Activated CD4-positive, alpha-beta T cell treated with anti-CD3 and anti-CD28 coated beads, Interleukin-2, amount 10 ng/mL, durations not matched to agents 24 days and 14 days (primary cell): ENCODE data around the gene SNN. TPM values are rescaled to one million over a fixed set of nuclear protein-coding genes. Genes with fewer than 3 reads are reported as not detected.

ENCODE experiments used
- DNase-seq: peaks from one replicate; pipeline ENCODE4 v3.0.0; 2022
- H3K27ac Mint-ChIP-seq: one replicate; pipeline ENCODE4 v1.8.0; 2022; ENCODE audit warnings: mild to moderate bottlenecking, mixed read lengths
- H3K27me3 Mint-ChIP-seq: one replicate; pipeline ENCODE4 v1.8.0; 2022; ENCODE audit warnings: mixed read lengths
- H3K36me3 Mint-ChIP-seq: one replicate; pipeline ENCODE4 v1.8.0; 2022; ENCODE audit warnings: low read depth, mild to moderate bottlenecking, mixed read lengths
- H3K4me1 Mint-ChIP-seq: one replicate; pipeline ENCODE4 v1.8.0; 2021; ENCODE audit warnings: mixed read lengths
- H3K4me3 Mint-ChIP-seq: one replicate; pipeline ENCODE4 v1.8.0; 2022; ENCODE audit warnings: mild to moderate bottlenecking, moderate library complexity, mixed read lengths
- H3K9me3 Mint-ChIP-seq: one replicate; pipeline ENCODE4 v1.8.0; 2021; ENCODE audit warnings: mixed read lengths
- intact Hi-C: fragments of 100-400 bp; cut with micrococcal nuclease; formaldehyde crosslinking; loops from one replicate; pipeline ENCODE4 v1.15.1; 2023
- total RNA-seq: library from RNA; stranded (reverse); gene quantifications from 2 replicates; pipeline ENCODE4 v1.2.3, GENCODE V29; 2022

Gene SNN
- total RNA-seq, 1 donor from 2014 or later, result 9.1 TPM

DNA sequence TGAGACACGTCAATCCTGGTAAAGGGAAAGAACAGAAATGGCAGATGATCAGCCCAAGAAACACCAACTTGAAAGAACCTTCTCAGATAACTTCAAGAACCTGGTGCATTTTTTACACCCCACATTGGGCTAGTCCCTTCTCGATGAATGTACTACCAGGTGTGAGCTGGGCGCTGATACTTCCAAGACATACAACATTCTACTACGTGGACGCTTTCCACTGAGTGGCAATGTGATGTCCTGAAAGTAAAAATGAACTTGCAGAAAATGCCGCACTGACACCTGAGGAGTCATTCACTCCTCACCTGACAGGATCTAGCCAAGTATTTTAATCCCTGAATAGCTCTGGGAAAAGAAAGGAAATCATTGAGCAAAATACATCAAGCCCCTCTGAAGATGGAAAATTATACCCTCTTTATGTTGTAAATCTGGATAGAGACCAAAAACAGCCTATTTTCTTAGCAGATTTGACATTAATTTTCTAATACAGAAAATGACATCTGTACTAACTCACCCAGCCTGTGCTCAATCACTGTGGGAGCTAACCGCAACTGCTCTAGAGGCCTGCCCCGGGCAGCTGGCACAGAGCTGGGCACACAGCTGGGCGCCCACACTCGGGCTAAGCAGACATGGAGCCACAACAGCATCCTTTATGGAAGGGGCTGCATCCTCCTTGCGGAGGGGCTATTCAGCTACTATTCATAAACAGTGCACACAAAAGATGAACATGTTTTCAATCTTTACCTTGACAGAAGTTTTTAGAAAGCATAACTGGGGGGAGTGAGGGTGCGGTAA lies 16.2 kb downstream of the SNN start:
- Mint-ChIP-seq H3K4me3 (no peak overlapping the region), H3K27ac (no peak overlapping the region)
- intact Hi-C loops, result no loop called here

DNA sequence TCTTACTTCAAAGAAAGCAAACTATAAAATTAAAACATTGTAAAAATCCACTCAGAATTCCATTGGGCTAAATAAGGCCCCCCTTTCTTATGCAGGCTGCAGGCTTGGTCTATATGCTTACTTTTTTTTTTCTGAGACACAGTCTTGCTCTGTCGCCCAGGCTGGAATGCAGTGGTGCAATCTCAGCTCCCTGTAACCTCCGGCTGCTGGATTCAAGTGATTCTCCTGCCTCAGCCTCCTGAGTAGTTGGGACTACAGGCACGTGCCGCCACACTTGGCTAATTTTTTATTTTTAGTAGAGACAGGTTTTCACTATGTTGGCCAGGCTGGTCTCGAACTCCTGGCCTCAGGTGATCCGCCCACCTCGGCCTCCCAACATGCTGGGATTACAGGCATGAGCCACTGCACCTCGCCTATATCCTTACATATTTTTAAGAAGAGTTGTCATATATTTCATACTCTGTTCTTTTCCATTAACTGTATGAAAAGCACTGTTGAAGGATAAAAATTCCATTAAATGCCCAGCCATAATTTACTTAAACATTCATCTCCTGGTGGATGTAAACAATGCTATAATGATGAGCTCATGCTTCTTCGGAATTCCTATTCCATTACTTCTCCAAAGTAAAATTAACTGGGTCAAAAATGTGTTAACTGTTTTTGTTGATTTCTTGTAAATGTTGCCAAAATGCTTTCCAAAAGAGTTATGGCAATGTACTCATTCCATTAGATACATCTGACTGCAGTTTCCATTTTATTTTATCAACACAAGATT lies 17.8 kb downstream of the SNN start:
- Mint-ChIP-seq H3K4me1 (peaks cover 42% of the 10 kb centered on the region), H3K9me3 (no peaks in the 10 kb centered on the region), H3K27ac (no peak overlapping the region), H3K36me3 (peaks cover 66% of the 10 kb centered on the region), H3K4me3 (no peak overlapping the region), H3K27me3 (no peaks in the 10 kb centered on the region)
- DNase-seq, result no peak
- intact Hi-C loops, result no loop called here

More for the DNA sequence above, 16.2 kb downstream of the SNN start:
- no peaks in the 10 kb centered on the region for H3K9me3 Mint-ChIP-seq
- no peak for DNase-seq
- no peaks in the 10 kb centered on the region for H3K27me3 Mint-ChIP-seq
- peaks cover 67% of the 10 kb centered on the region for H3K36me3 Mint-ChIP-seq
- H3K4me1 Mint-ChIP-seq, result peaks cover 49% of the 10 kb centered on the region

DNA sequence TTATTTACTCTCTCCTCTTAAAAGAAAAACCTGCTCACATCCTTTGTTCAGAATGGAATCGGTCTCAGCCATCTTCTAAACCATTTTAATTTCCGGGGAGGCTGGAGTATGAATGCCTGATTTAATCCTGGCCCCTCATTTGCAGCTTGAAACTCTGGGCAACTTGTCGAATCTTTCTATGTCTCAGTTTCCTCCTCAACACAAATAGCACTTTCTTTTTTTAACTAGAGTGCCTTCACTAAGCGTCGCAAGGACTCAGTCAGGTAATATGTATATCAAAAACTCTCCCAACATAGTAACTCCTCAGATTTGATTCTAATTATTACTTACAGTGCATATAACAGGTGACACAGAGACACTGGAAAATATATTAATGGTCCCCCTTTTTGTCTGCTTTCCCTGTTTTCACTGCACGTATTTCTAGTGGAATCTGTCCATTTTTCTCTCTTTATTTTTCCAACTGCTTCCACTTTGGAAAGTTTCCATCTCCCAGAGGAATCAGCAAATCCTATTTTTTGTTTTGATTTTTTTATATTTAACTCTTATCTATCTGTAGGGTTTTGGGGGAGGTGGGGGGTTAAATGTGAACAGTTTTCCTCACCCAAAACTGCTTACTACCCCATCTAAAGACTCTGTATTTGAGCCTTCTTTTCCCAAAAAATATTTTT lies 18.6 kb downstream of the SNN start:
- Mint-ChIP-seq H3K27ac (no peak overlapping the region), H3K4me1 (peaks cover 34% of the 10 kb centered on the region), H3K9me3 (no peaks in the 10 kb centered on the region), H3K4me3 (no peak overlapping the region), H3K36me3 (peaks cover 67% of the 10 kb centered on the region), H3K27me3 (no peaks in the 10 kb centered on the region)
- intact Hi-C loops, result no loop called here
- no peak for DNase-seq

DNA sequence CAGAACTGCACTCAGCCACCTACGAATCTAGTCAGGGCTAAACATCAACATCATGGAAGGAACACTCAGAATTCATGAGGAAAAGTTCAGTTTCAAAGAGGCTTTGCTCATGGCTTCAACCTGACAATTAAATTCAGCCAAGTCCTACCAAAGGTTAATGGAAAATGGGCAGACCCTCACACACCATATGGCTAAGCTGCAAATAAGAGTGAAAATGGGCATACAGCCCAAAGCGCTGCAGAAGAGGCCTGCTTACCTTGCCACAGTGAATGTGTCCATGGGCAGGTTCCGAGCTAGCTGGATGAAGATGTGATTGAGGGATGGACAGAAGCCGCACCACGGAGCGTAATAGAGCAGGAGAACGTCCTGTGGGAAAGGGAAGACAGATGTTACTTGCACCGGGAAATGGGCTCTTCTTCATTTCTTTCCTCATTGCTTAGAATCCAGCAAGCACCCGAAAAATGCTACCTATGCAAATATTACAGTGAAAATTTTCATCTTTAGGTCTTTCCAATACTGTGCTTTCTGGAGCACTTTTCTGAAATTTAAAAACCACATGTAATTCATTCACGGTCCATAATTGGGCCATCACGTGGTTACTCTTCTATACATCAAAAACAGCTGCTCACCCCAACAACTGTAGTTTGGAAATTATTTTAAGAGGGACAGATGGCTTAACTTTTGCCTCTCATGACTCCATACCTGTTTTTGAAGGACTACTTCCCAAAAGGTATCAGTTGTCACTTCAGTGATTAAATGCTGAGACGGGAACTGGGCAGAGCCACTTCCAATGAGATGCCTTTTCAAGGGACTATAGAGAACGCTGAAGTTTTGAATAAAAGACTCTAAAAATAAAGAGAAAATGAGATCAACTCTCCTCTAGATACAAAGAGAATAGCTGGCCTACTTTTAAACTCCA lies 19.6 kb downstream of the SNN start:
- intact Hi-C loops, result no loop called here
- H3K36me3 Mint-ChIP-seq, result peaks cover 70% of the 10 kb centered on the region
- H3K4me1 Mint-ChIP-seq, result peaks cover 24% of the 10 kb centered on the region
- no peaks in the 10 kb centered on the region for H3K27me3 Mint-ChIP-seq
- no peak overlapping the region for H3K4me3 Mint-ChIP-seq
- DNase-seq, result no peak
- no peaks in the 10 kb centered on the region for H3K9me3 Mint-ChIP-seq
- H3K27ac Mint-ChIP-seq, result peak overlapping the region; percentile 32

DNA sequence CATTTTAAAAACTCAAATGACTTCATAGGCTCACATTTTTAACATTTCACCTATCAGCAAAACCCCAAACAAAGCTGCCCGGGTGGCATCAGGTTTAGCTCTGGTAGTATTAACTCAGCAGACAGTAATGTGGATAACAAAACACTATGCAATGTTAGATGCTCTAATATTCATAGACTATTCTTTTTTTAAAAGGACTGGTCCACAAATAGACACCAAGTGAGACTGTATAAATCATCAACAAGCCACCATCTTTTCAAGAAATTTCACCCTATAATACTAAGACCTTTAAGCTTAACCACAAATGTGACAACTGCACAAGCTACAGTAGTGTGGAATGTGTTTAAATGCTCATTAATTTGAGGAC lies 20.2 kb downstream of the SNN start:
- Mint-ChIP-seq H3K9me3 (no peaks in the 10 kb centered on the region), H3K27ac (no peak overlapping the region), H3K4me1 (peaks cover 18% of the 10 kb centered on the region), H3K4me3 (no peak overlapping the region), H3K36me3 (peaks cover 66% of the 10 kb centered on the region), H3K27me3 (no peaks in the 10 kb centered on the region)
- DNase-seq, result no peak
- intact Hi-C loops, result no loop called here

DNA sequence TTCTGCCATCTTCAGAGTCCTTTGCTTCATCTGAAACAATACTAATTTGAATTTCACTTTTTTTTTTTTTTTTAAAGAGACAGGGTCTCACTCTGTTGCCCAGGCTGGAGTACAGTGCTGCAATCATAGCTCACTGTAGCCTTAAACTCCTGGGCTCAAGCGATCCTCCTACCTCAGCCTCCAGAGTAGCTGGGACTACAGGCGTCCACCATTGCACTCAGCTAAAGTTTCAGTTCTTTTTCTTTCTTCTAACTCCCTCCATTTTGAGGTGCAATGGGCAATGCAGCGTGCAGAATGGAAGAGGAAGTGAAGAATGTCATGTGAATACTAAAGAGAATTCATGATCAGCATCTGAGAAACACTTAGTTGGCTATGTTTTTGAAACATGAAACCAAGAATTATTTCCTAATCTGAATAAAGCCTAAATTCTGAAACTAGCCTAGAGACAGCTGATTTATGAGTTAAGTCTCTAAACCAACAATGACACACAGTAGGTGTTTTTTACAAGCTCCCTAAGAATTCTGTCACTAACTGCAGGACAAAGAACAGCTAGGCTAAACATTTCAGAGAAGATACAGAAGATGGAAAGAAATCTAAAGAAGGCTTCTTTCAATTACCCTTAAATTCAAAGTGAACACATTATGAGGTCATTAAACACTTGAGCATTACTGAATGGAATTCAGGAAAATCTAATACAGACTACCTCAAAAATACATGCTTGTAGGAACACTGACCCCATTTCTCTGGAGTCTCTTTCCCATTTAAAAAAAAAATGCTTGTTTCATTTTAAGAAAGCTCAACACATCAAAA lies 21.0 kb downstream of the SNN start:
- H3K4me1 Mint-ChIP-seq, result peaks cover 18% of the 10 kb centered on the region
- H3K27me3 Mint-ChIP-seq, result no peaks in the 10 kb centered on the region
- no peaks in the 10 kb centered on the region for H3K9me3 Mint-ChIP-seq
- H3K4me3 Mint-ChIP-seq, result peak overlapping the region; percentile 30
- peak overlapping the region; percentile 48 for H3K27ac Mint-ChIP-seq
- intact Hi-C loops, result no loop called here
- DNase-seq, result no peak
- peaks cover 62% of the 10 kb centered on the region for H3K36me3 Mint-ChIP-seq

DNA sequence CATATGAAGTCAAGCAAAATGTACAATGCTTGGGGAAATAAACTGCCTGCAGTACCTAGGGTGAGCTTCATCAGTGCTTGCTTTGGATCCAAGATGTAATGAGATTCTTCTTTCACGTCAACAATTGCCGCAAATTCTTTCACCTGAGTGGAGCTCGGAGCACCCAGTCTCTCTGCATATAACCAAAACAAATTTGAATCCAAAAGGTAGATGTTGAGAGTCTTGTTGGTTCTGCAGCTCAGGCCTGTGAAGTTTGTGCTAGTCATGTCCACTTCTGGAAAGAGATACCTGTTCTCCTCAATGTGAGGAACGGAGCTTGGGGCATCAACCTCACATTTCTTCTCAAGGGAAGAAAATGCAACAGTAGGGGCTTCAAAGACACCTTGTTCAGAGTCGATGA lies 23.0 kb downstream of the SNN start:
- Mint-ChIP-seq H3K36me3 (peaks cover 65% of the 10 kb centered on the region), H3K27ac (no peak overlapping the region), H3K4me3 (no peak overlapping the region), H3K4me1 (peaks cover 23% of the 10 kb centered on the region), H3K27me3 (no peaks in the 10 kb centered on the region), H3K9me3 (no peaks in the 10 kb centered on the region)
- intact Hi-C loops, result no loop called here
- DNase-seq, result no peak

DNA sequence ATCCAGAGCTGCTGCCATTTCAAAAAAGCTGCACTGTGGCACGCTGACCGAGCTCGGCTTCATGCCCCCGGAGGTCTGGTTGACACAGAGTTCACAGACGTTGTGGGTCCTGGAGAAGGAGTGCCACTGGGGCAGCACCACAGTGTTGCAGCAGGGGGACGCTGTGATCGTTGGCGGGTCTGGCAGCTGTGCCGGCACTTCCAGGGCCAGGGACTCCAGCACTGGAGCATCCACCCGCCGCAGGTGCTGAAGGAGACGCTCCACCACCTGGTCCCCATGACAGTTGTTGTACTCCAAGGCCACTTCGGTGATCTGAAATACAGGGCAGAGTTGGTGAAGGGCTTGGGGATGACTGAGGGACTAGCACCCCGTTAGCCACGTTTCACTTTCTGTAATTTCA lies 23.5 kb downstream of the SNN start:
- Mint-ChIP-seq H3K36me3 (peaks cover 65% of the 10 kb centered on the region), H3K4me3 (no peak overlapping the region), H3K27me3 (no peaks in the 10 kb centered on the region), H3K4me1 (peaks cover 27% of the 10 kb centered on the region), H3K9me3 (no peaks in the 10 kb centered on the region), H3K27ac (no peak overlapping the region)
- intact Hi-C loops, result no loop called here
- no peak for DNase-seq

DNA sequence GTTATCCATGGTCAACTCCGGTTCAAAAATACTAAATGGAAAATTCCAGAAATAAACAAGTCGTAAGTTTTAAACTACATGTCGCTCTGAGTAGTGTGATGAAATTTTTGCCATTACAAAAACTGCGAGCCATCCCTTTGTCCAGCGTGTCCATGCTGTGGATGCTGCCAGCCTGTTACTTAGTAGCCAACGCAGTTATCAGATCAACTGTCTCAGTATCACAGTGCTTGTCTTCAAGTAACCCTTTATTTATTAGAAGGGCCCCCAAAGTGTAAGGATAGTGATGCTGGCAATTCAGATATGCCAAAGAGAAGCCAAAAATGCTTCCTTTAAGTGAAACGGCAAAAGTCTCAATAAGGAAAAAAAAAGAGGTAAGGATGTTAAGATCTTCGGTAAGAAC lies 23.9 kb downstream of the SNN start:
- no peaks in the 10 kb centered on the region for H3K27me3 Mint-ChIP-seq
- peaks cover 30% of the 10 kb centered on the region for H3K4me1 Mint-ChIP-seq
- DNase-seq, result no peak
- no peaks in the 10 kb centered on the region for H3K9me3 Mint-ChIP-seq
- H3K36me3 Mint-ChIP-seq, result peaks cover 64% of the 10 kb centered on the region
- no peak overlapping the region for H3K27ac Mint-ChIP-seq
- no peak overlapping the region for H3K4me3 Mint-ChIP-seq
- intact Hi-C loops, result no loop called here

DNA sequence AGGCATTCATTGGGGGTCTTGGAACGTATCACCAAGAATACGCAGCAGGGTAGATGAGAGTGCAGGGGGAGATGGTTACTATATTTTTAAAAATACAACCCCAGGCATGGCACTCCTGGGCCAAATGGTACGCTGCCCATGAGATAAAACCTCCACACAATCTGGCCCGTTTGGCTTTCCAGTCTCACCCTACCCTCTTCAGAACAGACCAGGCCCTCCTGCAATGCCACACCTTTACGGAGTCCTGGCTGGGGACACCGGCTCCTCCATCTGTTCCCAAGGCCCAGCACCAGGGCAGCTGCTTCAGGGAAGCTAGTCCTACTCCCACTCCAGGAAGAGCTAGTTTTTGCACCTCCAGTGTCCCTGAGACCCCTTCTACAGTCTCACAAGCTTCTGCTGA lies 24.4 kb downstream of the SNN start:
- intact Hi-C loops, result no loop called here
- peaks cover 63% of the 10 kb centered on the region for H3K36me3 Mint-ChIP-seq
- H3K4me1 Mint-ChIP-seq, result peaks cover 31% of the 10 kb centered on the region
- no peak overlapping the region for H3K27ac Mint-ChIP-seq
- H3K27me3 Mint-ChIP-seq, result no peaks in the 10 kb centered on the region
- H3K4me3 Mint-ChIP-seq, result no peak overlapping the region
- DNase-seq, result no peak
- no peaks in the 10 kb centered on the region for H3K9me3 Mint-ChIP-seq

DNA sequence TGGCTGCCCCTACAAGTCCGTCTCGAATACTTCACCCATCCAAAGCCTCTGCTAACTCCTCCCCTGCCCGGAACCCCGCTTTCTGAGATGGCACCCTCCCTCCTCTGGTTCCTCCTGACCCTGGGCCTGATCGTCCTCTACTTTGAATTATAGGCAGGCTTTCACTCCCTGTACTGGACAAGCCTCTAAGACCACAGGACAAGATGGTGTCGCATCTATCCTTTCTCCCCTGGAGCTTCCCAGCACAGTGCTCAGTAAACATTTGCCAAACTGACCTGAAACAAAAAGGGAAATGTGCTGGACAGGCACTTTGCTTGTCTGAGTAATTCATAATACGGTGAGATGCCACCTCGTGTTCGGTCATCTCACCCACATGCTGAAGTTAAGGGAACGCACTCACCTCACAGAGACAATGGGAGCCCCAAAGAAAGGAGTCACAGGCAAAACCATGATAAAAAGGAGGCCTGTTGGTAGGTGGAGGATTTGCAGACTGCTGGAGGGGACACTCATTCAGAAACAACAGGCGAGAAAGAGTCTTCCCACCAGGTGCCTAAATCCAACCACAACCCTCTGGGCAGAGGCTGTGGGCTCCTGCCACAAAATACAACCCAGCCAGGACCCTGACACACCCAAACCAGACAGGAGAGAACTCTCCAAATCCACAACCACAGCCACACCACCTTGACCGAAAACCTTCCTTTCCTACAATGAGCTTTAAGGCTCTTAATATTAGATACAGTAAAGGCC lies 28.2 kb downstream of the SNN start:
- Mint-ChIP-seq H3K36me3 (peaks cover 63% of the 10 kb centered on the region), H3K4me1 (peaks cover 41% of the 10 kb centered on the region), H3K9me3 (no peaks in the 10 kb centered on the region), H3K27me3 (no peaks in the 10 kb centered on the region), H3K4me3 (no peak overlapping the region), H3K27ac (peak overlapping the region; percentile 66)
- intact Hi-C loops, result no loop called here
- no peak for DNase-seq

DNA sequence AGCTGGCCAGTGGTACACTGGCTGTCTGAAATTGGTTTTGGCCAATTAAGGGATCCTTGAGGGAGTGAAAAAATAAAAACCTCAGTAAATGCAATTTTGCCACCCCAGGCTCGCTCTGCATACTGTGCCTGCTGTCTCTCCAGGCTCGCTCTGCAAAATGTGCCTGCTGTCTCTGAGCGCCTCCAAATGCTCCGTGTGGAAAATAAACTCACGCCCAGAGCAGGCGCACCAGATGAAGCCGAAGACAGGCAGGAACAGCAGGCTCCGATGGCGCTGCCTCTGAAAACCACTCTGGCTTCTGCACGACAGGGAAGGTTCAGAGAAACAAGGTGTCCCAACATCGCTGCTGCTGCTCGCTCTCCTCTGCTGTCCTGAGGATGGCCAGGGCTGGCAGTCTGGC lies 29.1 kb downstream of the SNN start:
- no peak for DNase-seq
- Mint-ChIP-seq H3K4me3 (no peak overlapping the region), H3K4me1 (peaks cover 44% of the 10 kb centered on the region), H3K9me3 (no peaks in the 10 kb centered on the region), H3K27me3 (no peaks in the 10 kb centered on the region), H3K27ac (peak overlapping the region; percentile 65), H3K36me3 (peaks cover 58% of the 10 kb centered on the region)
- intact Hi-C loops, result no loop called here
